HCT116 (cell line): ENCODE measurements around the gene PRKCZ. TPM values are rescaled to one million over a fixed set of nuclear protein-coding genes. Genes with fewer than 3 reads are reported as not detected.
"Not testable (repeated sequence)": the region's sequence is repeated elsewhere in the genome, so short reads cannot be mapped to it uniquely, and the experiment has no call there.

Experiments used
- ATAC-seq: fragments of 200-7000 bp; cut with Tn5 transposase; 2 replicates; pipeline ENCODE4 v1.9.1; 2020; ENCODE audit warnings: mild to moderate bottlenecking, moderate library complexity
- BruUV-seq: library from RNA; stranded (reverse); fragments of 400-500 nt; replicated peaks from 2 replicates; lab custom pipeline; 2021; lab: Mats Ljungman, UMichigan
- CTCF ChIA-PET: fragments of 300-600 bp; sonication (Branson Sonifier 250); formaldehyde crosslinking; loops from one replicate; lab custom pipeline; 2021; ENCODE audit warnings: antibody characterized with exemption; lab: Charles Lee
- POLR2A ChIA-PET: fragments of 300-600, 350-600 bp; sonication (Branson Sonifier 250); formaldehyde crosslinking; loops from one replicate; lab custom pipeline; 2021; ENCODE audit warnings: antibody characterized with exemption; lab: Charles Lee
- RAD21 ChIA-PET, 2 experiments: fragments of 300-600 bp; sonication (Branson Sonifier 250); formaldehyde crosslinking; loops; one replicate each; lab custom pipeline; 2023; ENCODE audit warnings: low total read pairs in 2 of 2; ENCODE audit not compliant: uncharacterized antibody in 2 of 2, unreplicated experiment in 2 of 2, low non-redundant PET in 1 of 2; lab: Charles Lee
- DNase-seq: peaks from one replicate; pipeline ENCODE4 v3.0.0-alpha.2; 2010; ENCODE audit warnings: low read depth, low spot score
- H2AFZ ChIP-seq: fragments of 200-600 bp; shearing (Covaris generic), sonication (generic); 2 replicates; pipeline ENCODE4 v1.6.1; 2017; ENCODE audit warnings: low read depth, mixed run types, mixed read lengths, antibody characterized with exemption, low read length; ENCODE audit not compliant: poor library complexity, severe bottlenecking
- H3K27ac ChIP-seq: 2 replicates; pipeline ENCODE4 v1.5.1; 2012; ENCODE audit warnings: low read depth, low read length
- H3K27me3 ChIP-seq: fragments of 200-600 bp; sonication (generic); 2 replicates; pipeline ENCODE4 v1.6.1; 2016; ENCODE audit warnings: mixed run types, low read length, mixed read lengths; ENCODE audit not compliant: insufficient read depth
- H3K36me3 ChIP-seq, 2 experiments: fragments of 200-500 bp in 1 of 2; fragments of 200-600 bp in 1 of 2; sonication (Bioruptor generic) in 1 of 2; sonication (generic) in 1 of 2; 2 replicates each; pipeline versions ENCODE4 v1.5.1 to v1.6.1; 2014 to 2016; ENCODE audit warnings: low read length in 2 of 2, inconsistent platforms in 1 of 2, mixed read lengths in 1 of 2, mixed run types in 1 of 2; ENCODE audit not compliant: insufficient read depth in 2 of 2, control insufficient read depth in 1 of 2
- H3K4me1 ChIP-seq, 2 experiments: fragments of 200-600 bp in 1 of 2; sonication (generic) in 1 of 2; 2 replicates each; pipeline versions ENCODE4 v1.5.1 to v1.6.1; 2012 to 2017; ENCODE audit warnings: low read length in 2 of 2, inconsistent platforms in 1 of 2, mild to moderate bottlenecking in 1 of 2, mixed read lengths in 1 of 2, mixed run types in 1 of 2, moderate library complexity in 1 of 2; ENCODE audit not compliant: insufficient read depth in 2 of 2, control insufficient read depth in 1 of 2
- H3K4me2 ChIP-seq: fragments of 200-600 bp; sonication (generic); 2 replicates; pipeline ENCODE4 v1.6.1; 2017; ENCODE audit warnings: mixed run types, low read length, mixed read lengths
- H3K4me3 ChIP-seq, 2 experiments: fragments of 200-600 bp in 1 of 2; sonication (generic) in 1 of 2; replicated peaks in 1 of 2; 2 replicates each; pipeline ENCODE4 v1.5.1; 2011 to 2016; ENCODE audit warnings: low read length in 2 of 2, control low read depth in 1 of 2, low read depth in 1 of 2, mild to moderate bottlenecking in 1 of 2, mixed read lengths in 1 of 2, mixed run types in 1 of 2
- H3K79me2 ChIP-seq: fragments of 200-600 bp; sonication (generic); 2 replicates; pipeline ENCODE4 v1.6.1; 2017; ENCODE audit warnings: mild to moderate bottlenecking, mixed run types, low read length, moderate library complexity, mixed read lengths; ENCODE audit not compliant: insufficient read depth
- H3K9ac ChIP-seq: fragments of 200-600 bp; sonication (generic); 2 replicates; pipeline ENCODE4 v1.6.1; 2016; ENCODE audit warnings: low read length, mixed read lengths
- H3K9me2 ChIP-seq: fragments of 200-600 bp; sonication (generic), shearing (Covaris generic); 2 replicates; pipeline ENCODE4 v1.6.1; 2017; ENCODE audit warnings: mixed run types, mild to moderate bottlenecking, moderate library complexity; ENCODE audit not compliant: insufficient read depth
- H3K9me3 ChIP-seq, 2 experiments: fragments of 200-500 bp in 1 of 2; fragments of 200-600 bp in 1 of 2; sonication (Bioruptor generic) in 1 of 2; sonication (generic) in 1 of 2; 2 replicates each; pipeline ENCODE4 v1.6.1; 2014 to 2017; ENCODE audit warnings: low read length in 2 of 2, mixed read lengths in 2 of 2, inconsistent platforms in 1 of 2, low read depth in 1 of 2, mild to moderate bottlenecking in 1 of 2, mixed run types in 1 of 2, moderate library complexity in 1 of 2; ENCODE audit not compliant: control insufficient read depth in 1 of 2, insufficient read depth in 1 of 2
- H4K20me1 ChIP-seq: fragments of 200-600 bp; sonication (generic), shearing (Covaris generic); 2 replicates; pipeline ENCODE4 v1.6.1; 2017; ENCODE audit warnings: mixed run types, mild to moderate bottlenecking, moderate library complexity; ENCODE audit not compliant: insufficient read depth
- CBX3 ChIP-seq: IDR thresholded peaks from 2 replicates; pipeline ENCODE4 v1.6.1; 2012; ENCODE audit warnings: low read depth
- CEBPB ChIP-seq: IDR thresholded peaks from 2 replicates; pipeline ENCODE4 v1.6.1; 2012; ENCODE audit warnings: low read depth
- ELF1 ChIP-seq: IDR thresholded peaks from 2 replicates; pipeline ENCODE4 v1.6.1; 2012; ENCODE audit warnings: low read depth, borderline replicate concordance
- EZH2 ChIP-seq: fragments of 200-600 bp; sonication (generic); IDR thresholded peaks from 2 replicates; pipeline ENCODE4 v1.6.1; 2017; ENCODE audit warnings: antibody characterized with exemption, mixed run types
- EZH2phosphoT487 ChIP-seq: fragments of 200-600 bp; IDR thresholded peaks from 2 replicates; pipeline ENCODE4 v1.6.1; 2018; ENCODE audit warnings: antibody characterized with exemption, borderline replicate concordance
- JUND ChIP-seq: IDR thresholded peaks from 2 replicates; pipeline ENCODE4 v1.6.1; 2012
- POLR2A ChIP-seq: IDR thresholded peaks from 2 replicates; pipeline ENCODE4 v1.7.0; 2011; ENCODE audit warnings: borderline replicate concordance; ENCODE audit not compliant: insufficient read depth, insufficient read length; ENCODE audit errors: extremely low read depth
- POLR2AphosphoS5 ChIP-seq: IDR thresholded peaks from 2 replicates; pipeline ENCODE4 v1.6.1; 2011; ENCODE audit warnings: mild to moderate bottlenecking, low read depth, low read length, moderate library complexity
- SRF ChIP-seq: IDR thresholded peaks from 2 replicates; pipeline ENCODE4 v1.6.1; 2012; ENCODE audit warnings: low read depth
- YY1 ChIP-seq: IDR thresholded peaks from 2 replicates; pipeline ENCODE4 v1.6.1; 2011; ENCODE audit warnings: low read length, low read depth, moderate library complexity, mild to moderate bottlenecking; ENCODE audit not compliant: insufficient replicate concordance; ENCODE audit errors: extremely low read depth
- ZFX ChIP-seq: fragments of 450-650 bp; IDR thresholded peaks from 2 replicates; pipeline ENCODE4 v1.6.1; 2017
- ZNF274 ChIP-seq: fragments of 200-500 bp; sonication (Bioruptor generic); IDR thresholded peaks from 2 replicates; pipeline ENCODE4 v1.6.1; 2014; ENCODE audit warnings: mild to moderate bottlenecking, low read depth, low read length, inconsistent platforms
- intact Hi-C: fragments of 100-400 bp; cut with micrococcal nuclease; formaldehyde crosslinking; loops from 2 replicates; pipeline ENCODE4 v1.10.0; 2022
- total RNA-seq: library from RNA; stranded (reverse); gene quantifications from one replicate; pipeline ENCODE4 v1.2.1, GENCODE V29; 2021; ENCODE audit not compliant: unreplicated experiment
- TF ChIP-seq, protein P1 (sequence below): IDR thresholded peaks from 2 replicates; pipeline ENCODE4 v1.6.1; 2012
- TF ChIP-seq, protein P2 (sequence below): IDR thresholded peaks from 2 replicates; pipeline ENCODE4 v1.6.1; 2011; ENCODE audit warnings: mild to moderate bottlenecking, low read length, moderate library complexity; ENCODE audit not compliant: insufficient replicate concordance; ENCODE audit errors: extremely low read depth

PRKCZ gene
- total RNA-seq, 1 experiment from 2014 or later, result 46.8 TPM

DNA sequence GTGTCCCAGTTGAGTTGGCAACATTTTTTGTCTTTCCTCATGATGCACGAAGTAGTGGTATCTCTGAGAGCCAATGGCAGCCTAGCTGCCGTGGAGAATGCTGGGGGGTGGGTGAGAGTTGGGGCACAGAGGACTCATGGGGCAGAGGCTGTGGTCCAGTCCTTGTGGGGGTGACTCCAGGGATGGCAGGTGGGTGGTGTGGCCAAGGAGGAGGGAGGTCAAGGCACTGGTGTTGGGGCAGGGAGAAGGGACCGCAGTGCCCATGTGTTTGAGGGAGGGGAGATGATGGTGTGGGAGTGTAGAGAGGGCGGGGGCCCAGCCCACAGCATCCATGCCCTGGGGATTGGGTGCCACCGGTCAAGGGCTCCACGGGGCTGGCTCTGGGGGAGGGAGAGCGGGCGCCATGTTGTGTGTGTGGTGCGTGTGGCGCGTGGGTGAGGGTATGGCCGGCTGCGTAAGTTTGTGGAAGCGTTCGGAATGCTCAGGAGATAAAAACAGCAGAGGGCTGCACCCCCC lies 63.5 kb downstream of the PRKCZ start:
- Histone ChIP-seq H3K79me2 (no peaks in the 10 kb centered on the region), H2AFZ (no peak overlapping the region), H3K4me2 (no peak overlapping the region), H3K9me2 (no peaks in the 10 kb centered on the region), H4K20me1 (no peaks in the 10 kb centered on the region), H3K4me1 (no peaks in the 10 kb centered on the region), H3K9ac (no peak overlapping the region), H3K27ac (no peak overlapping the region), H3K4me3 (no peak overlapping the region), H3K9me3 (no peaks in the 10 kb centered on the region), H3K36me3 (no peaks in the 10 kb centered on the region), H3K27me3 (no peaks in the 10 kb centered on the region)
- intact Hi-C loops, result no loop called here
- ATAC-seq (no peak), DNase-seq (no peak)
- TF ChIP-seq EZH2 (no peak), EZH2phosphoT487 (no peak), ELF1 (no peak), ZNF274 (no peak), POLR2AphosphoS5 (no peak), CEBPB (no peak), CBX3 (no peak), POLR2A (no peak), YY1 (no peak), SRF (no peak), JUND (no peak), ZFX (no peak)
- TF ChIP-seq, protein P1, sequence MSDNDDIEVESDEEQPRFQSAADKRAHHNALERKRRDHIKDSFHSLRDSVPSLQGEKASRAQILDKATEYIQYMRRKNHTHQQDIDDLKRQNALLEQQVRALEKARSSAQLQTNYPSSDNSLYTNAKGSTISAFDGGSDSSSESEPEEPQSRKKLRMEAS, result no peak
- TF ChIP-seq, protein P2, sequence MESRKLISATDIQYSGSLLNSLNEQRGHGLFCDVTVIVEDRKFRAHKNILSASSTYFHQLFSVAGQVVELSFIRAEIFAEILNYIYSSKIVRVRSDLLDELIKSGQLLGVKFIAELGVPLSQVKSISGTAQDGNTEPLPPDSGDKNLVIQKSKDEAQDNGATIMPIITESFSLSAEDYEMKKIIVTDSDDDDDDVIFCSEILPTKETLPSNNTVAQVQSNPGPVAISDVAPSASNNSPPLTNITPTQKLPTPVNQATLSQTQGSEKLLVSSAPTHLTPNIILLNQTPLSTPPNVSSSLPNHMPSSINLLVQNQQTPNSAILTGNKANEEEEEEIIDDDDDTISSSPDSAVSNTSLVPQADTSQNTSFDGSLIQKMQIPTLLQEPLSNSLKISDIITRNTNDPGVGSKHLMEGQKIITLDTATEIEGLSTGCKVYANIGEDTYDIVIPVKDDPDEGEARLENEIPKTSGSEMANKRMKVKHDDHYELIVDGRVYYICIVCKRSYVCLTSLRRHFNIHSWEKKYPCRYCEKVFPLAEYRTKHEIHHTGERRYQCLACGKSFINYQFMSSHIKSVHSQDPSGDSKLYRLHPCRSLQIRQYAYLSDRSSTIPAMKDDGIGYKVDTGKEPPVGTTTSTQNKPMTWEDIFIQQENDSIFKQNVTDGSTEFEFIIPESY, result no peak
- BruUV-seq, result no TSS peak
- ChIA-PET POLR2A (no interaction called here), RAD21 (no interaction called here), CTCF (no interaction called here)

DNA sequence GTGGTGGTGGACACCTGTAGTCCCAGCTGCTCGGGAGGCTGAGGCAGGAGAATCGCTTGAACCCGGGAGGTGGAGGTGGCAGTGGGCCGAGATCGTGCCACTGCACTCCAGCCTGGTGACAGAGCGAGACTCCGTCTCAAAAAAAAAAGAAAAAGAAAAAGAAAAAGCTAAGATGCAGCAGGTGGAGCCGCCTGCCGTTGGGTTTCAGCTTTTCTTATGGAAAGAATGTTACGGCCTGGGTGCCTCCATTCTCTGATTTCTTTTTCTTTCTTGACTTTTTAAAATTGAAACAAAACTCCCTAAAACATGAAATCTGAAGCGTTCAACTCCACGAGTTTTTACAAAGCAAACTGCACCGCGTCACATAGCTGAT lies 64.4 kb downstream of the PRKCZ start:
- H3K79me2 ChIP-seq, H3K4me3 ChIP-seq, intact Hi-C loops, H3K4me2 ChIP-seq, RAD21 ChIA-PET, H3K4me1 ChIP-seq, ATAC-seq, DNase-seq, BruUV-seq, CTCF ChIA-PET, H3K27ac ChIP-seq, H2AFZ ChIP-seq, H3K27me3 ChIP-seq, H3K9me3 ChIP-seq, H3K9ac ChIP-seq, H4K20me1 ChIP-seq, H3K9me2 ChIP-seq, H3K36me3 ChIP-seq, POLR2A ChIA-PET: not testable (repeated sequence)
